Measurements from ENCODE around the gene STYXL1.
"Not testable (repeated sequence)": the region's sequence is repeated elsewhere in the genome, so short reads cannot be mapped to it uniquely, and the experiment has no call there.

The STYXL1 gene

GRCh38 chr7:76057103-76057812 lies 9.5 kb upstream of the STYXL1 start:
- H3K36me3 Mint-ChIP-seq (ENCODE audit: low read depth), result peaks cover 15% of the 10 kb centered on the region
- H3K4me3 Mint-ChIP-seq, result no peak overlapping the region
- no peaks in the 10 kb centered on the region for H3K27me3 Mint-ChIP-seq (ENCODE audit: low read depth)
- H3K9me3 Mint-ChIP-seq, result no peaks in the 10 kb centered on the region
- H3K4me1 Mint-ChIP-seq (ENCODE audit: low read depth), result peaks cover 7% of the 10 kb centered on the region
- H3K27ac Mint-ChIP-seq, result no peak overlapping the region

DNA sequence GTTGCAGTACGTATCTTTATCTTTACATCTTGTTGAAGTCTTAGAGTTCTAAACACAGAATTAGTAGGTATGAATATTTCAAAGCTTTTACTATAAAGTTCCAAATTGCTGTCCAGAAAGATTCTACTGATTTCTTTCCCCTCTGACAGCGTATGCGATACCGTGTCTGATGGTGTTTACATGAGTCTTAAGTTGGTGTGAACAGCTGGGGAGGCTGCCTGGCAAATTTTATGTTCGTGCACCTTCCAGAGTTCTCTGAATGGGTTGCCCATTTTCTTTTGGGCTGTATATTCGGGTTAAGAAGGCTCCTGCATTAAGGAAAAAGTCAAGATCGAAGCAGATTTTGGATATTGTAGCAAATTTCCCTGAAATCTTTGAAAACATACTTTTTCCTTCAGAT lies 8.4 kb upstream of the STYXL1 start:
- Mint-ChIP-seq H3K36me3 (ENCODE audit: low read depth) (peaks cover 14% of the 10 kb centered on the region), H3K27ac (no peak overlapping the region), H3K4me1 (ENCODE audit: low read depth) (peaks cover 14% of the 10 kb centered on the region), H3K27me3 (ENCODE audit: low read depth) (no peaks in the 10 kb centered on the region), H3K9me3 (no peaks in the 10 kb centered on the region), H3K4me3 (no peak overlapping the region)

- no peaks in the 10 kb centered on the region for H3K27me3 Mint-ChIP-seq (ENCODE audit: low read depth)
- H3K4me3 Mint-ChIP-seq, result no peak overlapping the region
- no peaks in the 10 kb centered on the region for H3K9me3 Mint-ChIP-seq
- H3K27ac Mint-ChIP-seq, result no peak overlapping the region
- H3K4me1 Mint-ChIP-seq (ENCODE audit: low read depth), result peaks cover 23% of the 10 kb centered on the region
- peaks cover 21% of the 10 kb centered on the region for H3K36me3 Mint-ChIP-seq (ENCODE audit: low read depth)
Observed at GRCh38 chr7:76054123-76055120, 6.6 kb upstream of the STYXL1 start.

DNA sequence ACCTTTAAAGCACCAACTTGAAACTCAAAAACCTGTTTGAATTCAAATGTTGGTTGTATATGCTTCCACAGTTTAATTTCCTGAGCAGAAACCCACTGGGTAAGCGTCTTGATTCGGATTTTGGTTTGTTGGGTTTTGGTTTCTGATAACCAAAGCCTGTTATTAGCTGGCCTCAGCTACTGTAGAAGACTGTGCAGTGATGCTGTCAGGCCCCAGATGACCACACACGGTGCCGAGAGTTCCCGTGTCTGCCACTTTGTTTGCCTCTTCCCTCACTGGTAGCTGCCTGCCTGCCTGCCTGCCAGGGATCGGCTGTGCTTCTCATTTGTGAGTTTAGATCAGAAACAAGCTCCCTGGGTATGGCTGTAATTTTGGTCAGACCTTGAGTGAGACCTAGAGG lies 5.7 kb upstream of the STYXL1 start:
- Mint-ChIP-seq H3K4me1 (ENCODE audit: low read depth) (peaks cover 30% of the 10 kb centered on the region), H3K4me3 (no peak overlapping the region), H3K36me3 (ENCODE audit: low read depth) (peaks cover 22% of the 10 kb centered on the region), H3K27ac (no peak overlapping the region), H3K27me3 (ENCODE audit: low read depth) (no peaks in the 10 kb centered on the region), H3K9me3 (no peaks in the 10 kb centered on the region)

GRCh38 chr7:76052681-76053080 lies 4.9 kb upstream of the STYXL1 start:
- H3K9me3 Mint-ChIP-seq; H3K4me3 Mint-ChIP-seq; H3K27me3 Mint-ChIP-seq (ENCODE audit: low read depth): not testable (repeated sequence)
- Mint-ChIP-seq H3K36me3 (ENCODE audit: low read depth) (peaks cover 25% of the 10 kb centered on the region), H3K27ac (peak overlapping the region; percentile 26), H3K4me1 (ENCODE audit: low read depth) (peaks cover 30% of the 10 kb centered on the region)

GRCh38 chr7:76051840-76052239 lies 4.0 kb upstream of the STYXL1 start:
- H3K36me3 Mint-ChIP-seq (ENCODE audit: low read depth), result peaks cover 25% of the 10 kb centered on the region
- peak overlapping the region; percentile 90 for H3K27ac Mint-ChIP-seq
- no peaks in the 10 kb centered on the region for H3K27me3 Mint-ChIP-seq (ENCODE audit: low read depth)
- no peaks in the 10 kb centered on the region for H3K9me3 Mint-ChIP-seq
- H3K4me3 Mint-ChIP-seq, result peak overlapping the region; percentile 45
- H3K4me1 Mint-ChIP-seq (ENCODE audit: low read depth), result peaks cover 30% of the 10 kb centered on the region

DNA sequence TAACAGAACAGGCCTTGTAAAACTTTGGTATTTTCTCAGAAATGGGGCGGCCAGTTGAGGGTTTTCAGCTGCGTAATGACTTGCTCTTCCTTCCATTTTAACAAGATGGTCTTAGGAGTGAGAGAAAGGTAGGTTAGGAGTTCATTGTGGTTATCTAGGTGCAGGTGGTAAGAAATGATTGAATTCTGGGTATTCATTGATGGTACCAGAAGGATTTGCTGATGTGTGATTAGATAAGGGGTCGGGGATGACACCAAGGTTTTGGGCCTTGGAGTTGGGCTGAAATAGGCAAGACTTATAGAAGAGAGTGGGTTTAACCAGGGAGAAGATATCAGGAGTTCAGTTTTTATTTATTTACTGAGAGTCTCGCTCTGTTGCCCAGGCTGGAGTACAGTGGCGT lies 2.7 kb upstream of the STYXL1 start:
- H3K4me1 Mint-ChIP-seq (ENCODE audit: low read depth), result peaks cover 34% of the 10 kb centered on the region
- H3K27ac Mint-ChIP-seq, result peak overlapping the region; percentile 86
- no peaks in the 10 kb centered on the region for H3K9me3 Mint-ChIP-seq
- peaks cover 28% of the 10 kb centered on the region for H3K36me3 Mint-ChIP-seq (ENCODE audit: low read depth)
- no peaks in the 10 kb centered on the region for H3K27me3 Mint-ChIP-seq (ENCODE audit: low read depth)
- peak overlapping the region; percentile 52 for H3K4me3 Mint-ChIP-seq

- H3K4me1 Mint-ChIP-seq (ENCODE audit: low read depth), result peaks cover 38% of the 10 kb centered on the region
Observed at GRCh38 chr7:76049295-76049694, 1.5 kb upstream of the STYXL1 start.

DNA sequence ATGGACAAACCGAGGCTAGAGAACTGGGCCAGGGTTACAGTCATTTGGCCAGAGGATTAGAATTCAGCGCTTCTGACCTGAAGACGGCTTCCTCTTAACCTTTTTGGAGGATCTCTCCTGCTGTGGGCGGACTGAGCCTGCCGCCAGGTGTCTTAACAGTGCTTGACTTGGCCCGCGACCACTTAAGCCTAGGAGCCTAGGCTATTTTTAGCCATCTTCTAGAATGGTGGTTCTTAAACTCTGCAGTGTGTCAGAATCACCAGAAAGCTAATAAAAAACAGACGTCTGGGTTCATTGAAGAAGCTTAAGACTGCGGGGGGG lies 828 bp upstream of the STYXL1 start:
- Mint-ChIP-seq H3K27ac (peak overlapping the region; percentile 97), H3K27me3 (ENCODE audit: low read depth) (no peaks in the 10 kb centered on the region), H3K4me3 (peak overlapping the region; percentile 97), H3K9me3 (no peaks in the 10 kb centered on the region), H3K4me1 (ENCODE audit: low read depth) (peaks cover 37% of the 10 kb centered on the region), H3K36me3 (ENCODE audit: low read depth) (peaks cover 32% of the 10 kb centered on the region)

More at GRCh38 chr7:76049295-76049694, 1.5 kb upstream of the STYXL1 start:
- Mint-ChIP-seq H3K27ac (peak overlapping the region; percentile 33), H3K4me3 (peak overlapping the region; percentile 97), H3K27me3 (ENCODE audit: low read depth) (no peaks in the 10 kb centered on the region), H3K9me3 (no peaks in the 10 kb centered on the region), H3K36me3 (ENCODE audit: low read depth) (peaks cover 33% of the 10 kb centered on the region)

GRCh38 chr7:76047305-76047810 lies 442 bp downstream of the STYXL1 start:
- Mint-ChIP-seq H3K36me3 (ENCODE audit: low read depth) (peaks cover 32% of the 10 kb centered on the region), H3K27me3 (ENCODE audit: low read depth) (no peaks in the 10 kb centered on the region), H3K9me3 (no peaks in the 10 kb centered on the region), H3K27ac (peak overlapping the region; percentile 96), H3K4me3 (peak overlapping the region; percentile 97), H3K4me1 (ENCODE audit: low read depth) (peaks cover 32% of the 10 kb centered on the region)

DNA sequence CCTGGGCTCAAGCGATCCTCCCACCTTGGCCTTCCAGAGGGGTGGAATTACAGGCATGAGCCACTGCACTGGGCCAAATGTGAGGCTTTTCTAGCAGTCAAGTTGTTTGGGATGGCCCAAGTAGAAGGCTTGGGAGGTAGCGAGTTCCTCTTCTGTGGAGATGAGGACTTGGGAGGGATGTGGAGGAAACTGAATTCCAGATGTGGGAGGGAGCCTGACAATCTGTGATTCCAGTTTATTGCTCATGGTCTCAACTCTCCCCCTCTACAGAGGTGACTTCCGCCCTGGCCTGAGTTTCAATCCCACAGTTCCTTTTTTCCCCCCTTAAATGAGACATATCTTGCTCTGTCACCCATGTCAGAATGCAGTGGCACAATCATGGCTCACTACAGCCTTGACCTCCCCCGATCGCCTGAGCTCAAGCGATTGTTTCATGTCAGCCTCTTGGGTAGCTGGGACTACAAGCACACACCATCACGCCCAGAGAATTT lies 3.4 kb downstream of the STYXL1 start:
- no peak overlapping the region for H3K4me3 Mint-ChIP-seq
- peaks cover 23% of the 10 kb centered on the region for H3K4me1 Mint-ChIP-seq (ENCODE audit: low read depth)
- no peaks in the 10 kb centered on the region for H3K9me3 Mint-ChIP-seq
- H3K36me3 Mint-ChIP-seq (ENCODE audit: low read depth), result peaks cover 19% of the 10 kb centered on the region
- H3K27ac Mint-ChIP-seq, result no peak overlapping the region
- no peaks in the 10 kb centered on the region for H3K27me3 Mint-ChIP-seq (ENCODE audit: low read depth)

- H3K4me3 Mint-ChIP-seq, result no peak overlapping the region
- H3K27me3 Mint-ChIP-seq (ENCODE audit: low read depth), result no peaks in the 10 kb centered on the region
- H3K9me3 Mint-ChIP-seq, result no peaks in the 10 kb centered on the region
- peaks cover 12% of the 10 kb centered on the region for H3K4me1 Mint-ChIP-seq (ENCODE audit: low read depth)
- H3K36me3 Mint-ChIP-seq (ENCODE audit: low read depth), result peaks cover 7% of the 10 kb centered on the region
- no peak overlapping the region for H3K27ac Mint-ChIP-seq
Observed at GRCh38 chr7:76040126-76040525, 7.7 kb downstream of the STYXL1 start.

- H3K4me3 Mint-ChIP-seq, result no peak overlapping the region
- no peaks in the 10 kb centered on the region for H3K9me3 Mint-ChIP-seq
- H3K27me3 Mint-ChIP-seq (ENCODE audit: low read depth), result no peaks in the 10 kb centered on the region
- peaks cover 5% of the 10 kb centered on the region for H3K36me3 Mint-ChIP-seq (ENCODE audit: low read depth)
- peaks cover 27% of the 10 kb centered on the region for H3K4me1 Mint-ChIP-seq (ENCODE audit: low read depth)
- H3K27ac Mint-ChIP-seq, result no peak overlapping the region
Observed at GRCh38 chr7:76037310-76037709, 10.5 kb downstream of the STYXL1 start.

DNA sequence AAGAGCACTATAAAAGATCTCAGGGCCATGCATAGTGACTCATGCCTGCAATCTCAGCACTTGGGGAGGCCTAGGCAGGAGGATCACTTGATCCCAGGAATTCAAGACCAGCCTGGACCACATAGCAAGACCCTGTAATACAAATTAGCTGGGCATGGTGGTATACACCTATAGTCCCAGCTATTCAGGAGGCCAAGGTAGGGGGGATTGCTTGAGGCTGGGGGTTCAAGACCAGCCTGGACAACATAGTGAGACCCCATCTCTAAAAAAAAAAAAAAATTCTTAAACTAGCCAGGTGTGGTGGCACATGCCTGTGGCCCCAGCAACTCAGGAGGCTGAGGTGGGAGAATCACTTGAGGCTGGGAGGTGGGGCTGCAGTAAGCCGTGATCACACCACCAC lies 15.8 kb downstream of the STYXL1 start:
- Mint-ChIP-seq H3K4me3 (no peak overlapping the region), H3K4me1 (ENCODE audit: low read depth) (peaks cover 20% of the 10 kb centered on the region), H3K27ac (no peak overlapping the region), H3K9me3 (no peaks in the 10 kb centered on the region), H3K27me3 (ENCODE audit: low read depth) (no peaks in the 10 kb centered on the region), H3K36me3 (ENCODE audit: low read depth) (peaks cover 12% of the 10 kb centered on the region)

- H3K4me1 Mint-ChIP-seq (ENCODE audit: low read depth), result peaks cover 16% of the 10 kb centered on the region
- H3K27me3 Mint-ChIP-seq (ENCODE audit: low read depth); H3K4me3 Mint-ChIP-seq; H3K27ac Mint-ChIP-seq; H3K9me3 Mint-ChIP-seq: not testable (repeated sequence)
- peaks cover 14% of the 10 kb centered on the region for H3K36me3 Mint-ChIP-seq (ENCODE audit: low read depth)
Observed at GRCh38 chr7:76029682-76030081, 18.1 kb downstream of the STYXL1 start.

Measured in T-helper 1 cell treated with Interleukin-12 subunit alpha and Interleukin-12 subunit beta and Interleukin-4 antibody, amounts not matched to agents 30 μg/mL and 1 μg/mL, for 36 hours (primary cell).